COLO668 (cell line): ENCODE data around the gene MPND.
A peak's percentile ranks its signal among the peaks of the same experiment; 100 is the strongest.
"Not testable (repeated sequence)": the region's sequence is repeated elsewhere in the genome, so short reads cannot be mapped to it uniquely, and the experiment has no call there.

Experiments used
- DNase-seq: peaks from one replicate; lab custom pipeline; 2025; ENCODE audit not compliant: unreplicated experiment; lab: John Stamatoyannopoulos, UW

MPND gene

GRCh38 chr19:4346020-4346383 is 2.6 kb downstream of the MPND start:
- DNase-seq, result no peak

GRCh38 chr19:4347521-4347920 is 4.2 kb downstream of the MPND start:
- DNase-seq, result no peak

- DNase-seq, result not testable (repeated sequence)
Observed at GRCh38 chr19:4349225-4349624, 5.9 kb downstream of the MPND start.

GRCh38 chr19:4350111-4350510 is 6.7 kb downstream of the MPND start:
- no peak for DNase-seq

GRCh38 chr19:4350726-4351125 is 7.4 kb downstream of the MPND start:
- no peak for DNase-seq

- peak; percentile 32 for DNase-seq
Observed at GRCh38 chr19:4352701-4353121, 9.3 kb downstream of the MPND start.

- DNase-seq, result no peak
Observed at GRCh38 chr19:4354282-4354681, 10.9 kb downstream of the MPND start.

GRCh38 chr19:4354897-4355296 is 11.5 kb downstream of the MPND start:
- DNase-seq, result no peak

- DNase-seq, result no peak
Observed at GRCh38 chr19:4357095-4357797, 13.9 kb downstream of the MPND start.

- no peak for DNase-seq
Observed at GRCh38 chr19:4357921-4358326, 14.6 kb downstream of the MPND start.

GRCh38 chr19:4358709-4359626 is 15.6 kb downstream of the MPND start:
- no peak for DNase-seq

GRCh38 chr19:4359627-4360000 is 16.3 kb downstream of the MPND start:
- DNase-seq, result no peak

- no peak for DNase-seq
Observed at GRCh38 chr19:4360081-4360569, 16.8 kb downstream of the MPND start.

- no peak for DNase-seq
Observed at GRCh38 chr19:4360641-4361151, 17.3 kb downstream of the MPND start.

- no peak for DNase-seq
Observed at GRCh38 chr19:4361152-4362046, 18.0 kb downstream of the MPND start.

GRCh38 chr19:4362101-4362828 is 18.9 kb downstream of the MPND start:
- no peak for DNase-seq

- DNase-seq, result no peak
Observed at GRCh38 chr19:4362831-4363545, 19.6 kb downstream of the MPND start.

GRCh38 chr19:4363571-4364304 is 20.4 kb downstream of the MPND start:
- DNase-seq, result no peak

- DNase-seq, result no peak
Observed at GRCh38 chr19:4365341-4365740, 22.0 kb downstream of the MPND start.
